ENCODE results near the gene PCNX1. TPM values are rescaled to one million over a fixed set of nuclear protein-coding genes. Genes with fewer than 3 reads are reported as not detected.

PCNX1 gene
- total RNA-seq, 6 donors from 2014 or later = 38.4 to 98.5 (median 65.4) TPM

- Histone ChIP-seq H3K27ac (no peak overlapping the region), H3K36me3 (peaks cover 8 to 49% (median 28%) of the 10 kb centered on the region in 4 donors), H3K4me1 (peaks cover 0 to 8% (median 5%) of the 10 kb centered on the region in 4 donors), H3K27me3 (no peaks in the 10 kb centered on the region), H3K4me3 (no peak overlapping the region), H3K9me3 (no peaks in the 10 kb centered on the region)
- no peak for TF ChIP-seq CTCF (IDR thresholded peaks at IDR 0.05)
- no peak for TF ChIP-seq POLR2AphosphoS5 (IDR thresholded peaks at IDR 0.05)
- TF ChIP-seq EP300 (IDR thresholded peaks at IDR 0.05) = no peak
- TF ChIP-seq POLR2A (IDR thresholded peaks at IDR 0.05) = no peak
- no peak for ATAC-seq (ENCODE audit: low FRiP score in 2 of 2)
- no peak for DNase-seq
- 57 to 69% methylated on average over 1 of the region's 1 CpG for WGBS, 2 donors
Measured at GRCh38 chr14:71071042-71071441, 163.8 kb downstream of the PCNX1 start.

DNA sequence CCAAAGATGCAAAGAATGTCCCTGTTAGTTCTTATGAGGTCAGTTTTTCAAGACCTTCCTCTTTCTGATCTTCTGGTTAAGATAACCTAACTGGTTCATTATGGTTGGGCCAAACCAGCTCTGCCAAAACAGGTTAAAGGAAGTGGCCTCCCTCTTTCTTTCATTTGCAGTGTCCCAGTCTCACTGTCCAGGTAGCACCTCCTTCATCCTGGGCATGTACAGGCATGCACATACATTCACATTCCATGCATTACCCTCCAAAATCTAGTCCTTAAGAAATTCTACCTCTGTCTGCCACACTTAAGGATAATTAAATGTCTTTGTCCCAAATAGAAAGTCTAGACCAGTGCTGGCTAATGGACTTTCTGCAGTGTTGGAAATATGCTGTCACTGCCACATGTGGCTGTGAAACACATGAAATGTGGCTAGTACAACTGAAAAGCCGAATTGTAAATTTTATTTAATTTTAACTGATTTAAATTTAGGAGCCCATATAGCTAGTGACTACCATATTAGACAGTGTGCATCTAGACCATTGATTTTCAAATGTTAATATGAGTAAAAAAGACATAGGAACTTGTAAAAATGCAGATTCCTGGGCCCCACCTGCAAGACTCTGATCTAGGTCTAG, 169.3 kb downstream of the PCNX1 start:
- Histone ChIP-seq H3K4me1 (peaks cover 0 to 2% (median under 1%) of the 10 kb centered on the region in 4 donors), H3K36me3 (peaks cover 27 to 69% (median 53%) of the 10 kb centered on the region in 4 donors), H3K27me3 (no peaks in the 10 kb centered on the region), H3K9me3 (peaks cover 4 to 14% (median 11%) of the 10 kb centered on the region in 4 donors), H3K4me3 (no peak overlapping the region), H3K27ac (no peak overlapping the region)
- 97% methylated on average over 1 of the region's 1 CpG for WGBS, 2 donors
- TF ChIP-seq POLR2AphosphoS5 (IDR thresholded peaks at IDR 0.05) (no peak), EP300 (IDR thresholded peaks at IDR 0.05) (no peak), CTCF (IDR thresholded peaks at IDR 0.05) (no peak), POLR2A (IDR thresholded peaks at IDR 0.05) (no peak)
- ATAC-seq (ENCODE audit: low FRiP score in 2 of 2) (no peak), DNase-seq (no peak)

- no peaks in the 10 kb centered on the region for H3K4me1 ChIP-seq
- no peak for TF ChIP-seq POLR2AphosphoS5 (IDR thresholded peaks at IDR 0.05)
- TF ChIP-seq EP300 (IDR thresholded peaks at IDR 0.05) = no peak
- no peak for TF ChIP-seq CTCF (IDR thresholded peaks at IDR 0.05)
- no peak for TF ChIP-seq POLR2A (IDR thresholded peaks at IDR 0.05)
- no peak for ATAC-seq (ENCODE audit: low FRiP score in 2 of 2)
- H3K36me3 ChIP-seq = peaks cover 27 to 60% (median 47%) of the 10 kb centered on the region in 4 donors
- 94 to 97% methylated on average over 2 of the region's 2 CpGs for WGBS, 2 donors
- no peaks in the 10 kb centered on the region for H3K27me3 ChIP-seq
- H3K4me3 ChIP-seq = no peak overlapping the region
- H3K9me3 ChIP-seq = peaks cover 4 to 14% (median 11%) of the 10 kb centered on the region in 4 donors
- H3K27ac ChIP-seq = no peak overlapping the region
- DNase-seq = no peak
Measured at GRCh38 chr14:71078500-71078899, 171.2 kb downstream of the PCNX1 start.

- Histone ChIP-seq H3K4me1 (no peaks in the 10 kb centered on the region), H3K27me3 (no peaks in the 10 kb centered on the region), H3K36me3 (peaks cover 20 to 71% (median 34%) of the 10 kb centered on the region in 4 donors), H3K9me3 (no peaks in the 10 kb centered on the region), H3K4me3 (no peak overlapping the region), H3K27ac (no peak overlapping the region)
- TF ChIP-seq POLR2AphosphoS5 (IDR thresholded peaks at IDR 0.05) = no peak
- TF ChIP-seq POLR2A (IDR thresholded peaks at IDR 0.05) = no peak
- DNase-seq = no peak
- ATAC-seq (ENCODE audit: low FRiP score in 2 of 2) = no peak
- WGBS, 2 donors = 96 to 97% methylated on average over 7 of the region's 7 CpGs
Measured at GRCh38 chr14:71086567-71086966, 179.3 kb downstream of the PCNX1 start.

- Histone ChIP-seq H3K9me3 (no peaks in the 10 kb centered on the region), H3K4me3 (no peak overlapping the region), H3K4me1 (no peaks in the 10 kb centered on the region), H3K27me3 (no peaks in the 10 kb centered on the region), H3K27ac (no peak overlapping the region), H3K36me3 (peaks cover 14 to 75% (median 26%) of the 10 kb centered on the region in 4 donors)
- no peak for DNase-seq
- ATAC-seq (ENCODE audit: low FRiP score in 2 of 2) = no peak
- TF ChIP-seq POLR2A (IDR thresholded peaks at IDR 0.05) = no peak
- TF ChIP-seq POLR2AphosphoS5 (IDR thresholded peaks at IDR 0.05) = no peak
- no peak for TF ChIP-seq CTCF (IDR thresholded peaks at IDR 0.05)
- no peak for TF ChIP-seq EP300 (IDR thresholded peaks at IDR 0.05)
Measured at GRCh38 chr14:71089971-71090370, 182.7 kb downstream of the PCNX1 start.
